Measurements from ENCODE around the gene TDRD9. TPM values are rescaled to one million over a fixed set of nuclear protein-coding genes. Genes with fewer than 3 reads are reported as not detected.

TDRD9 gene
- total RNA-seq, 2 experiments from 2014 or later: 1.2 to 1.6 TPM

DNA sequence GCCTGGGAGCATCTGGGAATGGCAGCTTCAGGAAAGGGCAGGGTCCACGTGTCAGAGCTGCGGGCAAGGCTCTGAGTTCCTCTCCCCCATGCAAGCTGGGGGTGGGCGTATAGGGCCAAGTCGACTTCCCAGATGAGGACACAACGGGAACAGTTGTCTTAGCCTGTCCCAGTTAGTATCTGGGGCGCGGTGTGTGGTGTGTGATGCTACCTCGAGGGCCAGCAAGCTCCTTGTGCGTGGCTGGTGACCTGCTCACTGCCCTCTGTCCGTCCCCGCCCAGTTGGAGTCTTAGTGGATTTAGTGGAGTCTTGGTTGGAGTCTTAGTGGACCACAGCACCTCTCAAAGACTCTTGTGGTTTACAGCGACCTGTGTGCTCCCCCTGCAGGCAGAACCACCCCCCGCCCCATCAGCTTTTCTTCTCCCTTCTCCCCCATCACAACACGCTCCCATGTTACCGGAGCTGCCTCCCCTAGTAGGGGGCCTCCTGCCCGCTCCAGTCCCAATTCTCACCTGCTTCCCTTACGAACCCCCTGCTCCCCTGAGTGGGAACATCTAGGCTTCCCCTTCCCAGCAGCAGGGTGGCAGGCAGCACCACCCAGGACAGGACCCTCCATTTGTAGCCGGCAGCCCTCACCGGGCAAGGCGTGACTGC lies 165.9 kb downstream of the TDRD9 start:
- ChIA-PET CTCF (interaction anchor here (0.9 to 2.3 kb wide), 9 partner anchors 9 to 534 kb away, joined by 3 to 9 read pairs (median 4); no protein-coding TSS in a partner anchor), POLR2A (no interaction called here)
- intact Hi-C loops (cut with micrococcal nuclease): no loop called here
- ATAC-seq (no peak), DNase-seq (peak; percentile 14)
- Mint-ChIP-seq H3K4me1 (ENCODE audit: low read depth) (peaks cover 3% of the 10 kb centered on the region), H3K4me3 (no peak overlapping the region), H3K9me3 (no peaks in the 10 kb centered on the region), H3K27me3 (no peaks in the 10 kb centered on the region), H3K36me3 (ENCODE audit: low read depth) (no peaks in the 10 kb centered on the region), H3K27ac (no peak overlapping the region)
- TF ChIP-seq, protein P1, sequence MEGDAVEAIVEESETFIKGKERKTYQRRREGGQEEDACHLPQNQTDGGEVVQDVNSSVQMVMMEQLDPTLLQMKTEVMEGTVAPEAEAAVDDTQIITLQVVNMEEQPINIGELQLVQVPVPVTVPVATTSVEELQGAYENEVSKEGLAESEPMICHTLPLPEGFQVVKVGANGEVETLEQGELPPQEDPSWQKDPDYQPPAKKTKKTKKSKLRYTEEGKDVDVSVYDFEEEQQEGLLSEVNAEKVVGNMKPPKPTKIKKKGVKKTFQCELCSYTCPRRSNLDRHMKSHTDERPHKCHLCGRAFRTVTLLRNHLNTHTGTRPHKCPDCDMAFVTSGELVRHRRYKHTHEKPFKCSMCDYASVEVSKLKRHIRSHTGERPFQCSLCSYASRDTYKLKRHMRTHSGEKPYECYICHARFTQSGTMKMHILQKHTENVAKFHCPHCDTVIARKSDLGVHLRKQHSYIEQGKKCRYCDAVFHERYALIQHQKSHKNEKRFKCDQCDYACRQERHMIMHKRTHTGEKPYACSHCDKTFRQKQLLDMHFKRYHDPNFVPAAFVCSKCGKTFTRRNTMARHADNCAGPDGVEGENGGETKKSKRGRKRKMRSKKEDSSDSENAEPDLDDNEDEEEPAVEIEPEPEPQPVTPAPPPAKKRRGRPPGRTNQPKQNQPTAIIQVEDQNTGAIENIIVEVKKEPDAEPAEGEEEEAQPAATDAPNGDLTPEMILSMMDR (IDR thresholded peaks at IDR 0.05): no peak

DNA sequence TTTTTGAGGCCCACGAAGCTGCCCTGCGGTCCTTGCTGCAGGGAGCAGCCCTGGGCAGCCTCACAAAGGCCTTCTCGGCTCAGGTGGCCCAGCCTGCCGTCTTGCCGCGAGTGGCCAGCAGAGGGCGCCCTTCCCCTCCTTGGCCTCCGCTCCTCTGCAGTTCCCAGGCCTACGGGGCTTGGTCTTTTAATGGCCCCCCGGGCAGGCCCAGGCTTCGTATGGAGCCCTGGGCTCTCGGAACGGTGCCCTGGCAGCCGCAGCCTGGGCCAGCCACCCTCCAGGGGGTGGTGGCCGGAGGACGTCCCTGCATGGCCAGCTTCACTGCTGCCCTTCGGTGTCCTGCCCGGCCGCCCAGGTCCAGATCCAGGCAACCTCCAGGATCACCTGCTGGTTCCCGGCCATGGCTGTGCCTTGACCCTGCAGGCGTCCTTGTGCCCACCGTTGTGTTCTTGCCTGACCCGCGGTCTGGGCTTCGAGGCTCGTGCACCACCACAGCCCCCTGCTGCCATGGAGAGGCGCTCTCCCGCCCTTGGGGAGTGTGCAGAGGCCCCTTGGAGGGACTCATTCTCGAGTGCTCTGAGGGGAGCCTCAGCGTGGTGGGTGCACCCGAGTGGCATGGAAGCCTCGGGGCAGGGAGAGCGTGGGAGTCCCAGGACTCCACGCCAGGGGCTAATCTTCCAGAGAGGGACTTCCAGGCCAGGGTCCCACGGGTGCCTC lies 166.6 kb downstream of the TDRD9 start:
- ChIA-PET CTCF (interaction anchor here (0.9 to 2.3 kb wide), 8 partner anchors 9 to 533 kb away, joined by 3 to 9 read pairs (median 4); no protein-coding TSS in a partner anchor), POLR2A (no interaction called here)
- no peak overlapping the region for H3K4me3 Mint-ChIP-seq
- TF ChIP-seq, protein P1 (IDR thresholded peaks at IDR 0.05): peak; percentile 93
- no peaks in the 10 kb centered on the region for H3K27me3 Mint-ChIP-seq
- H3K27ac Mint-ChIP-seq: no peak overlapping the region
- DNase-seq (peak; percentile 83), ATAC-seq (peak; percentile 84)
- H3K4me1 Mint-ChIP-seq (ENCODE audit: low read depth): peaks cover 3% of the 10 kb centered on the region
- H3K36me3 Mint-ChIP-seq (ENCODE audit: low read depth): no peaks in the 10 kb centered on the region
- no peaks in the 10 kb centered on the region for H3K9me3 Mint-ChIP-seq
- intact Hi-C loops (cut with micrococcal nuclease): no loop called here

DNA sequence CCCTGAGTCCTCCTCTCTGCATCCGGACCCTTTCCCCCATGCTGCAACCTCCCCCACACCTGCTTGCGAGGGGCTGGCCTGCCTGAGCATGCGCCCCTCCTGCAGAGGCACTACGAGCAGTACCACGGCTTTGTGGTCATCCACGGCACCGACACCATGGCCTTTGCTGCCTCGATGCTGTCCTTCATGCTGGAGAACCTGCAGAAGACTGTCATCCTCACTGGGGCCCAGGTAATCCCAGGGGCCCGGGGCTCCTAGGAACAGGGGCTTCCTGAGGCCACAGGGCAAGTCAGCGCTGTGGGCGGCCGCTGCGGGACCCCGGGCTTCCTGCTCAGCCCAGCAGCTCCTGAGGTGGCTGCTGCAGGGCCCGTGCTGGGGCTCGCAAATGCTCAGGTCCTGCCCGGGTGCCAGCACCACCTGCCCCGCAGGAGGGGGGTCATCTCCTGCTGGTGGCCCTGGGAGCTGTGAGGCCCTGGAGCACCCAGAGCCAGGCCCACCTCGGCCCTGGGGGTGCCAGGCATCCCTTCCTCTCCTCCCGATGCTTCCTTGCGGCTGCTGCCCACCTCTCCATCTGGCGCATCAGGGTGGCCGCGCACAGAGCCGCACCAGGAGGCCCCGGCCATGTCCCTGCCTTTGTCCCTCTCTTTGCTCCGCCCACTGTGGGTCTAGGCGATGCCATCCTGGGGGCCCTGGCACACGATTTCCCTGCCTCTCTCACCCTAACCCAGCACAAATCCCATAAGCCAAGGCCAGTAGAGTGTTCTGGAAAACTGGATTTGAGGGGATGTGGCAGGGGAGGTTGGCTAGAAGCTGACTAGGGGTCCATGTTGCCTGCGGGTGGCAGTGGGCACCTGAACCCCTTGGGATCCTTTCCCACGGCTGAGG lies 167.4 kb downstream of the TDRD9 start:
- no peak for DNase-seq

DNA sequence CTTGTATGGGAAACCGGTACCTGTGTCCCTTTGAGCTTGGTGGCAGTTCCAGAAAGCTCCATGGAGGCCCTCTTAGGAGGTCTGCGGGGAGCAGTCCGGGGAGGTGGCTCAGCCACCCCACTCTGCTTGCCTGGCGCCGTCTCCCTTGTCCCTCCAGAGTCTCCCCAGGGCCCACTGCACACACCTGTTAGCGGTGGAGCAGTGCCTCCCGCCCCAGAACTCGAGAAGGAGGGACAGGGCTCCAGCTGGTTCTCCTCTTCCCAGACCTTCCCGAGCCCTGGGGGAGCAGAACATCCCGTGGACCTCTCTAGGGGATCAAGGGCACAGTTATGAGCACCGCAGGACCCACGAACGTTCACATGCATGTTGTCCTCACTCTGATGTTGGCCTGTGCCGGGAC lies 168.1 kb downstream of the TDRD9 start:
- H3K27ac Mint-ChIP-seq: no peak overlapping the region
- ChIA-PET POLR2A (no interaction called here), CTCF (interaction anchor here (0.7 to 2.1 kb wide), 2 partner anchors 18 to 186 kb away, joined by 3 to 9 read pairs; no protein-coding TSS in a partner anchor)
- TF ChIP-seq, protein P1 (IDR thresholded peaks at IDR 0.05): no peak
- ATAC-seq (no peak), DNase-seq (no peak)
- intact Hi-C loops (cut with micrococcal nuclease): no loop called here
- H3K9me3 Mint-ChIP-seq: no peaks in the 10 kb centered on the region
- H3K4me3 Mint-ChIP-seq: no peak overlapping the region
- peaks cover 3% of the 10 kb centered on the region for H3K4me1 Mint-ChIP-seq (ENCODE audit: low read depth)
- H3K36me3 Mint-ChIP-seq (ENCODE audit: low read depth): no peaks in the 10 kb centered on the region
- no peaks in the 10 kb centered on the region for H3K27me3 Mint-ChIP-seq

More for the DNA sequence above, 167.4 kb downstream of the TDRD9 start:
- Mint-ChIP-seq H3K4me3 (no peak overlapping the region), H3K4me1 (ENCODE audit: low read depth) (peaks cover 3% of the 10 kb centered on the region), H3K9me3 (no peaks in the 10 kb centered on the region), H3K27me3 (no peaks in the 10 kb centered on the region), H3K27ac (no peak overlapping the region), H3K36me3 (ENCODE audit: low read depth) (no peaks in the 10 kb centered on the region)
- CTCF ChIA-PET: interaction anchor here (0.7 to 2.3 kb wide), 6 partner anchors 18 to 533 kb away, joined by 3 to 9 read pairs (median 5); no protein-coding TSS in a partner anchor
- intact Hi-C loops (cut with micrococcal nuclease): no loop called here
- TF ChIP-seq, protein P1 (IDR thresholded peaks at IDR 0.05): no peak
- POLR2A ChIA-PET: no interaction called here
- ATAC-seq: no peak

Data from activated CD8-positive, alpha-beta T cell treated with anti-CD3 and anti-CD28 coated beads for 36 hours (primary cell).